NCI-H1417 (cell line): ENCODE results near the gene GATA3.

Experiments
- DNase-seq, 3 experiments: peaks; one replicate each; lab custom pipeline; 2025; lab: John Stamatoyannopoulos, UW

Gene GATA3

GRCh38 chr10:8064436-8064835 is 9.9 kb downstream of the GATA3 start:
- no peak for DNase-seq

DNA sequence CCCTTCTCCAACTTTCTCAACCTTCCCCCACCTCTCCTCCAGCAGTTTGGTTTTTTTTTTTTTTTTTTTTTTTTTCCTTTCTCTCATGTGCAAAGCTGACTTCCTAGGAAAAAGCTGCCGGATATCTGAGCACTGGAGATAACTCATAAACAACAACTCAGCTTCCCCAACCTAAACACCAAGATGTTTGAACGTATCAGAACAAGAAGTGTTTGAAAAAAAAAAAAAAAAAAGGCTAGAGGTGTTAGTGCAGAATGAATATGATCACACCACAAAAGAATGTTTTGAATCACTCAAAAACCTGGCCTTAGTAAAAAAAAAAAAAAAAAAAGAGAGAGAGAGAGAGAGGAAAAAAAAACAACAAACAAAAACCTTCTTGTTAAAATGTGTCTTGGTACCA is 11.2 kb downstream of the GATA3 start:
- DNase-seq, result no peak

DNA sequence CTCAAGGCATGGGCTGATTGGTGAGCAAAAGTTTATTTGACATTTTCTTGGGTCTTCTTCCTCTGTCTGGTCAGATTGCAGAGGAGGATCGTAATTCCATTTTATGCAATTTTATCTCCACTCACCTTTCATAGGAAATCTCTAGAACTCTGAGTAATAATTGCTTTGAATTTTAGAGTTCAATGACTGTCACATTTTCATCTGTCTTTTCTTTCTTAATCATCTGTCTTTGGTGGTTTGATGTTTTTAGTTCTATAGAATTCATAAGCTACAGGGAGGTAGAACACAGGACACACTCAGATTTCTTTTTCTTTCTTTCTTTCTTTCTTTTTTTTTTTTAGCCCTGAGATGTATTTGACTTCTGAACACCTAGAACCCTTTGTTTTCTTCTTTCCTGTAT is 11.6 kb downstream of the GATA3 start:
- no peak for DNase-seq

DNA sequence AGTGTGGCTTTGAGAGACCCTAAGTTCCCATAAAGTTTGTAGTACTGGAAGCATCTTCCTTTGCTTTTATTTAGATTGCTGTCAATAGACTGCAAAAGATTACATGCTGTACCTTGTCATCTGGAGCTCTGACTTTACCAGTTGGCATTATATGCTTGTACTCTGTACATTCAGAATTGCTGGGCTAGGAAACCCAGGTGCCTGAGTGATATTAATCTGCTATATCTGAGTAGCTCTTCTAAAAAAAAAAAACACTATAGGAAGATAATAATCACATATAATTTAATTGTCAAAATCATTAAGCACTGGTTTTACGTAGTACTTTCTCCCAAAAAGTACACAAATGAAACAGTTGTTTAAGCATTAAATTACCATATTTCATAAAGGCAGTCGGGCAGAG is 12.3 kb downstream of the GATA3 start:
- DNase-seq, result no peak

GRCh38 chr10:8069108-8069507 is 14.6 kb downstream of the GATA3 start:
- DNase-seq, result no peak

DNA sequence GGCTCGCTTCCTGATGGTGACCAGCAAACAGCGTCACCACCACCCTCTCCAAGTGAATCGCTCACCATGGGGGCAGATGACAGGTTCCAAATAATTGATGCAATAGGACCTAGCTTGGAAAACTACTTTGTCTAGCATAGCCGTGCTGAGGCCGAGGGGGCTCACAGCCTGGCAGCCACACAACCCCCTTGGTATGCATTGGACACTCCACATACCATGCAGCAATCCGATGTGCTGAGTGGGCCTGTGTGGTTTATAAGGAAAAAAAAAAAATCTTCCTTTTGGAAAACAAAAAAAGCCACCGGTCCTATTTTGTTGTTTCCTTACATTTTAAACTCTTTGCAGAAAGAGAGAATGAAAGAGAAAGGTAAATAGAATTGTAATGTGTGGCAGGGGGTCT is 15.1 kb downstream of the GATA3 start:
- no peak for DNase-seq

DNA sequence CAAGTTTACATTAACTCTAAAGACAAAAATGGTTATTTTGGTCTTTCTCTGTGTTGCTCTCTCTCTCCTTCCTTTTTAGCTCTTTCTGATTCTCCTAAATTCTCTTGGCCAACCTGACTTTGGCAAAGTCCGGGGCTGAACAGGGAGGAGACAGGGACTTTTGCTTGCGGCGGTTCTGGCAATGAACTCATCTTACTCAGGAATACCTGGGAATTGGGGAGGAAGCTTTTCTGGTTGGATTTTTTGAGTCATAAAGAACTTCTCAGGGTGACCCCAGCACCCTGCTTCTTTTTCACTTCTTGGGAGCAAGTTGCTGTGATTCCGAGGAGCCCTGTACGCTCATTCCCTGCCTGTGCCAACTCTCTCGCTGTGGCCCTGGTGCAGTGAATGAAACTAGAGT is 16.0 kb downstream of the GATA3 start:
- no peak for DNase-seq

DNA sequence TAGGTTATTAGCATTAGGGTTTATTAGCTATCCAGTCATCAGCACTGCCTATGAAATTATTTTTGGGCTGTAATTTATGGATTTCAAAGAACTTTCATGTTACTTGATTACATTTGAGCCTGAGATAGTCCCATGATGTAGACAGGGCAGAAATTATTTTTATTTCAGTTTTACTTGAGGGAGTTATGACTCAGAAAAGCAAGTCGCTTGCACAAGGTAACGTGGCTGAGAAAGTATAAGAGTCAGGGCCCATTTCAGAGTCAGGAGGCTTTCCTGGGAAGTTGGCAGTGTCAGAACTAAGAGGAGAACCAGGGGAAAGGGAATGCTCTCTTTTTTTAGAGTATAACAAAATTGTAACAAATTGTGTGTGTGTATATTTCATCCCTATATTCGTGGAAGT is 16.5 kb downstream of the GATA3 start:
- DNase-seq, result no peak

GRCh38 chr10:8071666-8072065 is 17.2 kb downstream of the GATA3 start:
- no peak for DNase-seq

- no peak for DNase-seq
These were observed 17.7 kb downstream of the GATA3 start for GRCh38 chr10:8072211-8072610.

- no peak for DNase-seq
These were observed 19.4 kb downstream of the GATA3 start for GRCh38 chr10:8073691-8074416.

GRCh38 chr10:8074881-8075280 is 20.4 kb downstream of the GATA3 start:
- DNase-seq, result no peak

DNA sequence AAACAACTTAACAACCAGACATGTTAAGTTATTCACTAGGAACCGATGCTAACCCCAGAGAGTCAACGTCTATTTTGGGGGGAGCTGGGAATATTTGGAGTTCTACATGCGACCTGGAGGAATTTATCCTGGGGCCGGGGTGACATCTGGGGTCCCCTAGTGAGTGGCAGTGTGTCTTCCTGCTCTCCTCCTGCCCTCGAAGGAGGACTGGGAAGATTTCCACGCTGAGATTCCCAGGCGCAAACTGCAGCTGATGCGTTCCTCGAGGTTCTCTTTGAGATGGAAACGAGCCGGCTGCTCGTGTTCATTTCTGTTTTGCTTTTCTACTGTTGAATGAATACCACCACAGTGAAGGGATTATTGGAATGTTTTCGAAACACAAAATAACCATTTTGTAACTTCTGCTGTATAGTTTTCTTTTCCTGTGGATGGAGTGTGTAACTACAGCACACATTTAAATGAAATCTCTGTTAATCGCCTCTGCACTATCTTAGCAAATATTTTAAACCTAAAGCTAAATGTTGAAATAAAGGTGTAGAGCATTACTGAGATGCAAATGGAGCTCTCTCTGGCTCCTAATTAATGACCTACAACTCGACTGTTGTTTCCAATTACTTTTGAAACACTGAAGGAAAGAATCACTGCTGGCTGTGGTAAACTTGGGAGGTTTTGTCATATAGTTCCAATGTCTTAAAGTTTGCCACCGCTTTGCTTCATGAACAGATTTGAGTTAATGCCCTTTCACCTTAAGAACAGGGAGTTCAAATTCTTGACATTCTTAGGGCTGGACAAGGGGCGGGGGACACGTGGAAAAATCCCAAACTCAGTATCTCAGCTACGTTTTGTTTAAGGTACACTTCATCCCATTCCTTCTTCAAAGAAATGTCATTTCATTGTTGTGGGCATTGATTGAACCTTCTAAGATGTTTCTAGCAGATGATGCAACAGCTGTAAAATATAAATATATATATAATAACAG is 21.1 kb downstream of the GATA3 start:
- no peak for DNase-seq

DNA sequence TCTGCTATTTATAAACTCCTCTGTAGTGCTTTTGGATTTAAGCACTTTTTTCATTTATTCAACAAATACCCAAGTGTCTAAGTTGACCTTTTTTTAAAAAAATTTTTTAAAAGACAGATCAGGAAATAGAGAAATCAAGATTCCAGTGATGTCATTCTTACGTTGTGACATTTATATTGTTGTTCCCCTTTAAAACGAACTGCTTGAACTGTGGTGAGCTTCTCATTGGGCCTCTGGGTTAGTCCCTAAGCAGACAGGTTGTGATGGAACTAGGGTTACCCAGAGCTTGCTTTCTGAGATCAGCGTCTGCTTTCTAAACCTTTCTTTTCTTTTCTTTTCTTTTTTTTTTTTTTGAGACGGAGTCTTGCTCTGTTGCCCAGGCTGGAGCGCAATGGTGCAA is 22.4 kb downstream of the GATA3 start:
- DNase-seq, result no peak

DNA sequence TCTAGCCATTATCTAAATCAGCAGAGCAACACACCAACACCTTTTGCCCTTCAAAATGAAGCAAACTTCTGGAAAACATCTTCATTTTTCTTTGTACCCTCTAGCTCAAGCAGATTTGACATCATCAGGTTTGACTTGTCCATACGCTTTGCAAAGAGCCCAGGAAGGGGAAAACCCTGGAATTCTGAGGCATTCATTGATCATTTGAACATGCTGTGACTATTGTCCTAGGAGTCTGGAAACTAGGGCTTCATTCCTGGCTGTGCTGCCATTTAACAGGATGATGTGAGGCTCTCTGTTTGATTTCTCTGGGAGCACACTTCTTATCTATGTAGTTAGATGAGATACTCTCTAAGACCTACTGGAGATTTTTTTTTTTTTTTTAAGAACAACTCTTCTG is 23.5 kb downstream of the GATA3 start:
- no peak for DNase-seq

- no peak for DNase-seq
These were observed 24.6 kb downstream of the GATA3 start for GRCh38 chr10:8079126-8079525.

GRCh38 chr10:8084799-8085198 is 30.3 kb downstream of the GATA3 start:
- no peak for DNase-seq

DNA sequence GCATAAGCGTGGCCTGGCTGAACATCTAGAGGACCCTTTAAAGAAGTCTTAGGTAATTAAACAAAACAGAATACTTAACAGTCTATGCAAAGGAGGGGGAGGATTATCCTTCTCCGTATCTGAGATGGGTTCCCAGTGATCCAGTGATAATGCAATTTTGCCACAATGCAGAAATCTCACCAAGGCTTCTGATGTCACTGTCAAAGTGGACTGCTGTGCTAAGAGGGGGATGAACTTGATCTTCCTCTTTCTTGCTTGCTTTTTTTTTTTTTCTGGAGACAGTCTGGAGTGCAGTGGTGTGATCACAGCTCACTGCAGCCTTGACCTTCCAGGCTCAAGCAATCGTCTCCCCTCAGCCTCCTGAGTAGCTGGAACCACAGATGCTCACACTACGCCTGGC is 30.8 kb downstream of the GATA3 start:
- DNase-seq, result no peak

- DNase-seq, result no peak
These were observed 31.8 kb downstream of the GATA3 start for GRCh38 chr10:8086315-8086714.

DNA sequence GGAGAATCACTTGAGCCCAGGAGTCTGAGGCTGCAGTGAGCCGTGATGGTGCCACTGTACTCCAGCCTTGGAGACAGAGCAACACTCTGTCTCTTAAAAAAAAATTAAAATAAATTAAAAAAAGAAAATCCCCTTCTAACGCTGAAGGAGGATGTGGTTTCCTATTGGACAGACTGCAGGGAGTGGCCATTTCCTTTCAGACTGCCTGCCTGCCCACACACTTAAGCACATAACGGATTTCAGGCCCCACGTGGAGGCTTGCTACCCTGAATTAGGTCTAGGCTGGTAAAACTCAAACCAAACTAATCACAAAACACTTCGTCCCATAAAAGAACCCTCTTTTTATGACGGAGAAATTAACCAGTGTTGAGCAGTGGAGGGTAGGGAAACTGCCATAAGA is 34.0 kb downstream of the GATA3 start:
- no peak for DNase-seq

- no peak for DNase-seq
These were observed 37.9 kb downstream of the GATA3 start for GRCh38 chr10:8092428-8092827.

DNA sequence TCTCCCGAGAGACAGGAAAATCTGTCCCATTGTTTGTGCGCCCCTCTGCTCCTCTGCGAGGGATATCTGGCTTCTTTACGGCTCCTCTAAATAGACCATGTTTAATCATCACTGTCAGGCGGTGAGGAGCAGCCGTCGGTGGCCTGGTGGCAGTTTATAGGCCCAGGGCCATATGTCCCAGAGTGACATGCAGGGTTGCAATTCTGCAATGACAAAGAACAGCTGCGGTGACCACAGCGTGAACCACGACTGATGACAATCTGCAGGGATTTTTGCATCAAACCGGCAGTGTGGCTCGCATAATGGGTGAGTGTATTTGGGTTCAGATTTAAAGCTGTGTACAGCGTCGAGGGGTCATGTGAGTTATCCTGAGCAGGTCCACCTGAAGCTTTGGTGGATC is 41.5 kb downstream of the GATA3 start:
- no peak for DNase-seq

DNA sequence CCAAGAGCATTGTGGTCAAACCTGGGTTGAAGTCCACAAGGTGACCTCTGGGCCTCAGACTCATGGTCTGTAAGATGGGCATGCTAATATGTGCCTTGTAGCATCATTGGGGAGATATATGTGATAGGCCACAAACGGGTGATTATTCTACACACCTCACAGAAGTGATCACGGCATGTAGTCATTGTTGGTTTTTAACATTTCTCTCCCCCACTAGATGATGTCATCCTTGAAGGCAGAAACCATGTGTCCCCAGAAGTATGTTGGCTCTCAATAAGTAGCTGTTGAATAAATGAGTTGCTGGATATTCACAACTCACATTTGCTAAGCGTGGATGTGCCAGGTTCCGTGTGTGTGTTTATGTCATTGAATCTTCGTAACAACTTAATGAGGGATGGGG is 42.4 kb downstream of the GATA3 start:
- DNase-seq, result no peak
